WI38 (cell line): ENCODE results near the gene CDH12.

Experiments
- H3K4me3 ChIP-seq: 2 replicates; pipeline ENCODE4 v1.5.1; 2011; ENCODE audit warnings: low read depth, mild to moderate bottlenecking, control low read depth, low read length
- CTCF ChIP-seq: IDR thresholded peaks from 2 replicates; pipeline ENCODE4 v1.5.1; 2012; ENCODE audit warnings: low read depth, mild to moderate bottlenecking, control low read depth, low read length

CDH12 gene

GRCh38 chr5:22852807-22853660 lies at the start of gene CDH12:
Gene CDH12, minus strand, starts transcription at chr5:22853344.
- no peak within 1 kb of the TSS for H3K4me3 ChIP-seq
- TF ChIP-seq CTCF, result no peak

DNA sequence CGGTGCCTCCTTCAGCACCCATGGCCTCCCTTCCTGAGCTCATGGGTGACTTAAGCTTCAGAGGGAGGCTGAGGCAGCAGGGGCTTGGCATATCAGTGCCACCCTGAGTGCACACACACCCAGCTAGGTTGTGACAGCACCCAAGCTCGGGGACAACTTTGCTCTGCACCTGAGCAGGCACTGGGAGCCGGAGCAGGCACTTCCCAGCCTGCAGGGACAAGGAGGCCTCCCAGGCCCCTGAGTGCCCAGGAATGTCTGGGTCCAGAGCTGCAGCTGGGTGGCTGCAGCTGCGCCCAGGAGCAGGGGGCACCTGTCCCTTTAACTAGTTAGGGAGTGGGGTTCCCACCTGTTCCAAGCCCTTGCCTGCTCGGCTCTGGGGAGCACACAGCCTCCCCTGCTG lies 48.7 kb upstream of the CDH12 start:
- no peak for TF ChIP-seq CTCF
- no peak overlapping the region for H3K4me3 ChIP-seq

DNA sequence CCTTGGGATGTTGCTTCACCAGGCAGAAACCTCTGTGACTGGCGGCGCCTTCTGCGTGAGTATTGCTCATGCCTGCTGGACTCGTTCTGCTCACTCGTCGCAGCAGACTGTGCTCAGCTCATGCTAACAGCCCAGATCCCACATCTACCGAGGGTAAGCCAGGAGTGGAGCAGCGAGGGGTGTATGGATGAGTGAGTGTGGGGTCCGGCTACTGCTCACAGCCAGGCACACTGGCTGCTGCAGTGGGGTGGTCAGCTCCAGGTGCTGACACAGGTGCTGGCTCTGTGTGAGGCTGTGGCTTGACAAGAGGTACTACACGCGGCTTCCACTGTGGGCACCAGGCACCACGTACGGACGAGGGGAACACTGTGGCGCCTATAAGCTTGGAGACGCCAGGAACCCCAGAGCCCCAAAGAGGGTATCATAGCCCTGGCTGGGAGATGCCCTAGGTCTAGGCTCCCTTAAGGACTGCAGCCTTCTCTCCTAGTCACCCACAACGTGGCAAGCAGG lies 47.7 kb upstream of the CDH12 start:
- TF ChIP-seq CTCF, result no peak
- H3K4me3 ChIP-seq, result no peak overlapping the region

DNA sequence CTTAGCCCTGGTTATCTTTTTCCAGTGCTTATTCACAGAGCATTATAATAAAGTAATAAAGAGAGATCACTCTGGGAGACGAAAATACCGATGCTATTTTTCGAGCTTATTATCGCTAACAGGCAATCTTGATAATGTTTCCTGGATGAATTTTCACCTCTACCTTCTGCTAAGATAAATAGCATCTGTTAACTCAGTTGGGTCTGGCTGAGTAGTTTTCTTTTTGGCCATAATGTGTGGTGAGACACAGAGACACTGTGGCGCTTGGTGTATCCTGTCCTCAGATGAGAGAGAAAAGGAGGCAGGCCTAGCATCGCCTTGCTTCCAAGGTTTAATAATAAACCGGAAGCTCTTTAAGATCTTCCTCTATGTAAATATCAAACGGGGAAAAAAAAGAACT lies 46.2 kb upstream of the CDH12 start:
- no peak overlapping the region for H3K4me3 ChIP-seq
- TF ChIP-seq CTCF, result no peak

DNA sequence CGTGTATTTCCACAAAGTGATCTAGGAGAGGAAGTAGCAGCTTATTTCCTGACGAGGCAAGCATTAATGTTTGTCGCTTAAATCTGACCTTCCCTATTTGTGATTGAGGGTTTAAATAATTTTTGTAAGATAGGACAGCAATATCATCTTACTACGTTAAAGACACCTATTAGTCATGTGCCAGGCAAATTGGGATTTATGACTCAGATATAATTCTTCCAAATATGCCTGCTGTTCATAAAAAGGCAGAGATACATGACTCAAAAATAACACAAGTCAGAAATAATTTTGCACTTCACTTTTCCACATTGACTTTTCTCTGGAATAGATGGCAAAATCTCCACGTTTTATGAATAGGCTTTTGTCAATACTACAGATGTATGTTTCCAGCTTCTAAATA lies 43.0 kb upstream of the CDH12 start:
- TF ChIP-seq CTCF, result no peak

DNA sequence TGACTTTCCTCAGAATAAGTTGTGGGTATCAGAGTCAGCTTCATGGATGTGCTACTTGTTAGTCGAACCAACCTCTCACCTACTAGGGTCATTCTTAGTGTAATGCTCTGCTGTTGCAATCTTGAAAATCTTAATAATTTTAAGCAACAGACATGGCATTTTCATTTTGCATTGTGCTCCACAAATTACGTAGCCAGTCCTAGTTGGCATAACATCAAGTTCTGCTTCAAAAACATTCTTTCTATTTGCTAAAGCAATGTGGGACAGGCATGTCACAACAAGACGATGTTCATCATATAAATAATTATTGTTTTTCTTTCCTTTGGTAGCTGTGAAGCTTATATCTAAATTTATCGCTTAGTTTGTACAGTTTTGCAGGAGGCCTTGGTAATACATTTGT lies 39.3 kb upstream of the CDH12 start:
- H3K4me3 ChIP-seq, result no peak overlapping the region
- TF ChIP-seq CTCF, result no peak

More for the DNA sequence above, 43.0 kb upstream of the CDH12 start:
- H3K4me3 ChIP-seq, result no peak overlapping the region

DNA sequence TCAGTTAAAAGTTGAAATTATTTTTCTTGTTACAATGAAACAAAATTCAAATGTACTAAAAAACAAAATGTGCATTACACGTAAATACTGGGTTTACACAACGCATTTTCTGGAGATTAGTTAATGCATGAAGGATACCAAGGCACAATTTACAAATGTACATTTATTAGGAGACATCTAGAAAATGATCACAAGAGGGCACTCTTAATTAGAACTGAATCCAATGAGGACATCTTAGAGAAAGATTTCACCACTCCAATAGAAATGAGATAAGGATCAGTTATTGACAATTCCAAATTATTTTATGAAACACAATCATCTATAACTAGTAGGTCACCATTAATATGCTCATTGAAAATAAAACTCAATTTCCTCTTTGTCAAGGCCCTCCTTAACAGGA lies 36.6 kb upstream of the CDH12 start:
- no peak overlapping the region for H3K4me3 ChIP-seq
- no peak for TF ChIP-seq CTCF
